Tibial nerve (tissue), 3 donors: Measurements from ENCODE around the gene SCG3.

Source experiments
- CTCF ChIP-seq, 5 experiments: fragments of 200-600 bp in 3 of 5; fragments of 450-650 bp in 2 of 5; sonication (generic) in 3 of 5; IDR thresholded peaks; one replicate each; pipeline ENCODE4 v1.5.1; 2016 to 2019; ENCODE audit warnings: antibody characterized with exemption in 5 of 5, mild to moderate bottlenecking in 3 of 5, moderate library complexity in 2 of 5
- POLR2A ChIP-seq, 2 donors: fragments of 450-650 bp; IDR thresholded peaks; one replicate each; pipeline ENCODE4 v1.6.1; 2017; ENCODE audit warnings: antibody characterized with exemption in 2 of 2, mild to moderate bottlenecking in 2 of 2, moderate library complexity in 2 of 2

GRCh38 chr15:51677452-51677851 lies 3.9 kb upstream of the SCG3 start:
- no peak for TF ChIP-seq CTCF (IDR thresholded peaks at IDR 0.05)
- no peak for TF ChIP-seq POLR2A (IDR thresholded peaks at IDR 0.05)
